ENCODE results near the gene TSPAN9. TPM values are rescaled to one million over a fixed set of nuclear protein-coding genes. Genes with fewer than 3 reads are reported as not detected.

TSPAN9 gene
- total RNA-seq, 4 donors from 2014 or later = 27.9 to 49.1 (median 42.0) TPM

DNA sequence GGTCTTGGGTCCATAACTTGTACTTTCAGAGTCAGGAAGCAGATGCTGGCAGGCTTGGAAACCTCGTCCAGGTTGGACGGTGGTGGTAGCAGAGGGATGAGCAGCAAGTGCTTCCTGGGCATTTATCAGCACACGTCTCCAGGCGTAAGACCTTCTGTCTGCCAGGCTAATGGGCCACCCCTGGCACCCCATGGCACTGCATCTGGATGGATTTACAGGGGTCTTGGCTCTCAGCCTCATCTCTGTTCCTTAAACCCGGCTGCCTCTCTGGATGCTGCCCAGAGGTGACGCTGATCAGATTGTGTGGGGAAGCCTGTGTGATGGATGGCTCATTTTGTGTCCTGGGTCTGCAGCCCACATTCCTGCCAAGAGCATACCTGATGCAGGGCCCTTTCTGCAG is 145.1 kb downstream of the TSPAN9 start:
- WGBS, 2 donors = 89 to 91% methylated on average over 6 of the region's 6 CpGs
- no peak for DNase-seq (ENCODE audit: low spot score in 2 of 2)
- intact Hi-C loops (cut with DNase I; ENCODE audit: low total_unique reads) = no loop called here
- H3K4me3 ChIP-seq (ENCODE audit: low read depth, poor library complexity, severe bottlenecking) = no peak overlapping the region
- no peak for TF ChIP-seq POLR2A (IDR thresholded peaks at IDR 0.05)
- TF ChIP-seq, protein P1, sequence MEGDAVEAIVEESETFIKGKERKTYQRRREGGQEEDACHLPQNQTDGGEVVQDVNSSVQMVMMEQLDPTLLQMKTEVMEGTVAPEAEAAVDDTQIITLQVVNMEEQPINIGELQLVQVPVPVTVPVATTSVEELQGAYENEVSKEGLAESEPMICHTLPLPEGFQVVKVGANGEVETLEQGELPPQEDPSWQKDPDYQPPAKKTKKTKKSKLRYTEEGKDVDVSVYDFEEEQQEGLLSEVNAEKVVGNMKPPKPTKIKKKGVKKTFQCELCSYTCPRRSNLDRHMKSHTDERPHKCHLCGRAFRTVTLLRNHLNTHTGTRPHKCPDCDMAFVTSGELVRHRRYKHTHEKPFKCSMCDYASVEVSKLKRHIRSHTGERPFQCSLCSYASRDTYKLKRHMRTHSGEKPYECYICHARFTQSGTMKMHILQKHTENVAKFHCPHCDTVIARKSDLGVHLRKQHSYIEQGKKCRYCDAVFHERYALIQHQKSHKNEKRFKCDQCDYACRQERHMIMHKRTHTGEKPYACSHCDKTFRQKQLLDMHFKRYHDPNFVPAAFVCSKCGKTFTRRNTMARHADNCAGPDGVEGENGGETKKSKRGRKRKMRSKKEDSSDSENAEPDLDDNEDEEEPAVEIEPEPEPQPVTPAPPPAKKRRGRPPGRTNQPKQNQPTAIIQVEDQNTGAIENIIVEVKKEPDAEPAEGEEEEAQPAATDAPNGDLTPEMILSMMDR (IDR thresholded peaks at IDR 0.05) = no peak

DNA sequence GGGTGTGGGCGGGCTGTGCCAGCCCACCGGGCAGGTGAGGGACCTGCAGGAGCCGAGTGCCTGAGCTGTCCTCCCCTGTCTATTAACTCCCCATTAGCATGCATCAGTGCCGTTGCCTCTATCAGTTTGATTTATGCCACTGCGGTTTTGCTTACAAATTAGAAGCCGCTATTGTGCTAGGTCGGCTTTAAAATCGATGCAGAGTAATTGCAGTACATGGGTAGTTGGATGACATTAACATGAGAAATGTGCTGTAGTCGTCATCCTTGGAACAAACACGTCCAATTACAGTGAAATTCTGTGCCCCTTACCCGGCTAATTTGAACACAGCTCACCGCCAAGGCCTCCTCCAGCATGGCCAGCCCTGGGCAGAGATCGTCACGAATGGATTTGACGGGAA is 145.8 kb downstream of the TSPAN9 start:
- 90 to 94% methylated on average over 15 of the region's 15 CpGs for WGBS, 2 donors
- no peak for TF ChIP-seq POLR2A (IDR thresholded peaks at IDR 0.05)
- TF ChIP-seq, protein P1 (IDR thresholded peaks at IDR 0.05) = no peak
- intact Hi-C loops (cut with DNase I; ENCODE audit: low total_unique reads) = no loop called here
- no peak for DNase-seq (ENCODE audit: low spot score in 2 of 2)
- no peak overlapping the region for H3K4me3 ChIP-seq (ENCODE audit: low read depth, poor library complexity, severe bottlenecking)

DNA sequence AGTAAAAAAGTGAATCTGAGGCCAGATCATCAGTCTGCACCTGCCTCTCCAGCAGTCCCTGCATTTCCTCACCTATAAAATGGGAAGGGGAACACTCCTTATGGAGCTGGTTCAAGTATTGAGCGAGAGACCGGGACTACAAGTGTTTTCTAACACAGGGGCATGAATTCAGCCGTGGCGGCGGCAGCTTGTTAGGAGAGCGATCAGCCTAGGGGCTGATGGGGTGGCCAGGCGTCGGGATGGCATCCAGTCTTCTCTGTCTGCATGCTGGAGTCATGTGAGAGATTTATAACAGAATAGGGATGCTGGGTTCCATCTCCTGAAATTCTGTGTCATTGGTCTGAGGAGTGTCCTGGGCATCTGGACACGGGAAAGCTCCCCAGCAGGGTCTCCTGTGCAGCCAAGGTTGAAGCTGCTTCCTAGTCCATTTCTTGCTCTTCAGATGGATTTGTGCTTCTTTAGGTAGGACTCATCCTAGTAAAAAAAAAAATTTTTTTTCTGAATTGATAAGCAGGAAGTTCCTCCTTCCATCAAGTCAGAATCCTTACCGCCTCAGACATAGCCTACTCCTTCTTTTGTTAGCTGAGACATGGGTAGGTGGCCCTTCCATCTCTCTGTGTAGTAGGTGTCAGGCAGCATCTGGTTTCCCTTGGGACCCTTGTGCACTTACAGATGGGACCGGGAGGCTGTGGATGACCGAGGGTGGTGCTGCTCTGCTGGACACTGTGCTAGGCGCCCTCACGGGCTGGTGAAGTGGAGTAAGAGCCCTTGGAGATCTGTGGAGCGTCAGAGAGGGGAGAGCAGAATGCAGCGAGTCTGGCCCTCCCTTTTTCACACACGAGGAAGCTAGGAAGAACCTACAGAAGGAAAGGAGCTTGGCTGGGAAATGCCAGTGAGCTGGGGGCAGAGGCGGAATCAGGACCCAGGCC is 146.7 kb downstream of the TSPAN9 start:
- intact Hi-C loops (cut with DNase I; ENCODE audit: low total_unique reads) = no loop called here
- TF ChIP-seq POLR2A (IDR thresholded peaks at IDR 0.05) = no peak
- TF ChIP-seq, protein P1 (IDR thresholded peaks at IDR 0.05) = no peak
- H3K4me3 ChIP-seq (ENCODE audit: low read depth, poor library complexity, severe bottlenecking) = no peak overlapping the region
- no peak for DNase-seq (ENCODE audit: low spot score in 2 of 2)
- 87 to 94% methylated on average over 18 of the region's 18 CpGs for WGBS, 2 donors

DNA sequence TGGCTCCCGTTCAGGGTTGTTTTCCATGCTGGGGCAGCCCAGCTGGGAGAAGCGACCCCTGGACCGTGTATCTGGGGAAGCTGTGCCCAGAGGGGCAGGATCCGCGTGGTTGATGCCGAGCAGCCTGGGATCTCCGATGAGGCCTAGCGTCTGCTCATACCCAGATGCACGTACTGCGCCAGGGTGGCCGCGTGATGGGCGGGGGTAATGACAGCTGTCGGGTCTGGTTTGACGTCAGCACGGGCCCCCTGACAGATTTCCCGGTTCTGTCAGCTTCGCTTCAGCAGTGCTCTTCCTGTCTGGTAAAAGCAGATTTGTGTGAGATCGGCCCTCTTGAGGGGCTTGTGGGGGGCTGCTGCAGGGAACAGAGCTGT is 147.3 kb downstream of the TSPAN9 start:
- TF ChIP-seq, protein P1 (IDR thresholded peaks at IDR 0.05) = no peak
- no peak for TF ChIP-seq POLR2A (IDR thresholded peaks at IDR 0.05)
- DNase-seq (ENCODE audit: low spot score in 2 of 2) = no peak
- H3K4me3 ChIP-seq (ENCODE audit: low read depth, poor library complexity, severe bottlenecking) = no peak overlapping the region
- intact Hi-C loops (cut with DNase I; ENCODE audit: low total_unique reads) = no loop called here
- WGBS, 2 donors = 86 to 88% methylated on average over 11 to 19 of the region's 19 CpGs

DNA sequence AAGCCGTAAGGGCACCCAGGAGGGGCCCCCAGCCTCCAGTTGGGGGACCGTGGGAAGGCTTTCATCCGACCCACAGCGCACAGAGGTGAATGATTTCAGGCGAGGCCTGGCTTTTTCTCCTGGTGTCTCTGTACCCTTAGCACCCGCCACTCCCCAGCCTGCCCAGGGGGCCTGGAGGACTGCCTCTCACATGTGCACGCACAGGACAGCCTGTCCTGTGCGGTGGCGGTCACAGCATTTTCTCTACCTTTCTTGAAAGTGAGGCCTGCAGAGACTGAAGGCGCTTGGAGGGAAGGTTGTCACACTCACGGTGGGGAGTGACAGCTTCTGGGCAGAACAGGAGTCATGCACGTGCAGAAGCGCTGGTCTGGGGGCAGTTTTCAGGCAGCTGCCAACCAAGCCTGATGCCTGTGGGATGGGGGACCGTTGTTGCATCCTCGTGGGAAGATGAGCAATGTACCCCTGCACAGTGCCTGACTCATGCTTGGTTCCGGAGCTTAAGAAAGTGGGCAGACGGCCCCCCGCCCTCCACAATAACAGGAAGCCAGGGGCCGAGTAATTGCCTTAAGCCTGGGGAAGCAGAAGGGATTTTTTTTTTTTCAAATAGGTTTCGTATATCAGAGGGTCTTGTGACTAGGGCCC is 148.1 kb downstream of the TSPAN9 start:
- H3K4me3 ChIP-seq (ENCODE audit: low read depth, poor library complexity, severe bottlenecking) = no peak overlapping the region
- TF ChIP-seq, protein P1 (IDR thresholded peaks at IDR 0.05) = no peak
- no peak for TF ChIP-seq POLR2A (IDR thresholded peaks at IDR 0.05)
- 81% methylated on average over 20 of the region's 20 CpGs for WGBS, 2 donors
- DNase-seq (ENCODE audit: low spot score in 2 of 2) = no peak
- intact Hi-C loops (cut with DNase I; ENCODE audit: low total_unique reads) = no loop called here

All from lower leg skin (tissue), 4 donors.